GM12865 (cell line): Measurements from ENCODE around the gene SLC38A11.
"Not testable (repeated sequence)": the region's sequence is repeated elsewhere in the genome, so short reads cannot be mapped to it uniquely, and the experiment has no call there.

ENCODE experiments used
- DNase-seq: peaks from one replicate; pipeline ENCODE4 v3.0.0; 2010; ENCODE audit warnings: low read depth
- H3K4me3 ChIP-seq: 2 replicates; pipeline ENCODE4 v1.5.1; 2011; ENCODE audit warnings: mild to moderate bottlenecking, low read depth, low read length, control low read depth
- TF ChIP-seq, protein P1 (sequence below): IDR thresholded peaks from 2 replicates; pipeline ENCODE4 v1.5.1; 2011; ENCODE audit warnings: low read length, control low read depth, low read depth, inconsistent platforms; ENCODE audit not compliant: insufficient read depth; ENCODE audit errors: missing control alignments

Gene SLC38A11

DNA sequence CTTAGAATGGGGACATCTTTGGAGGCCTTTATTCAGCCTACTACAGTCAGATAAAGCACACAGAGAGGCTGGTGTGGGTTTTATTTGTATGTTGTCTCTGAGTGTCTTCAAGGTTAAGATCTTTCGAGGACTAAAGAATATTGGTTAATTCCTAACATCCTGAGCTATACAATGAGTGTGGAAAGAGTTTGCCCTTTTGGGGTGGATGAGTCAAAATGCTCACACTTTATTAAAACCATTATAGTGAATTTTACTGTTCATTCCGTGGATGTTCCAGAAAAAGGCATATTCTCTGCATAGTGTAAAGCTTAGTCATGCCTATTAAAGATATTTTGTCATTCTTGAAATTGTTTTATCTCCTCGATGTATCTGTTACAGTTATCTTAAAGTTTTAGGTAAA is 29.1 kb upstream of the SLC38A11 start:
- no peak for DNase-seq
- TF ChIP-seq, protein P1, sequence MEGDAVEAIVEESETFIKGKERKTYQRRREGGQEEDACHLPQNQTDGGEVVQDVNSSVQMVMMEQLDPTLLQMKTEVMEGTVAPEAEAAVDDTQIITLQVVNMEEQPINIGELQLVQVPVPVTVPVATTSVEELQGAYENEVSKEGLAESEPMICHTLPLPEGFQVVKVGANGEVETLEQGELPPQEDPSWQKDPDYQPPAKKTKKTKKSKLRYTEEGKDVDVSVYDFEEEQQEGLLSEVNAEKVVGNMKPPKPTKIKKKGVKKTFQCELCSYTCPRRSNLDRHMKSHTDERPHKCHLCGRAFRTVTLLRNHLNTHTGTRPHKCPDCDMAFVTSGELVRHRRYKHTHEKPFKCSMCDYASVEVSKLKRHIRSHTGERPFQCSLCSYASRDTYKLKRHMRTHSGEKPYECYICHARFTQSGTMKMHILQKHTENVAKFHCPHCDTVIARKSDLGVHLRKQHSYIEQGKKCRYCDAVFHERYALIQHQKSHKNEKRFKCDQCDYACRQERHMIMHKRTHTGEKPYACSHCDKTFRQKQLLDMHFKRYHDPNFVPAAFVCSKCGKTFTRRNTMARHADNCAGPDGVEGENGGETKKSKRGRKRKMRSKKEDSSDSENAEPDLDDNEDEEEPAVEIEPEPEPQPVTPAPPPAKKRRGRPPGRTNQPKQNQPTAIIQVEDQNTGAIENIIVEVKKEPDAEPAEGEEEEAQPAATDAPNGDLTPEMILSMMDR, result no peak
- no peak overlapping the region for H3K4me3 ChIP-seq

DNA sequence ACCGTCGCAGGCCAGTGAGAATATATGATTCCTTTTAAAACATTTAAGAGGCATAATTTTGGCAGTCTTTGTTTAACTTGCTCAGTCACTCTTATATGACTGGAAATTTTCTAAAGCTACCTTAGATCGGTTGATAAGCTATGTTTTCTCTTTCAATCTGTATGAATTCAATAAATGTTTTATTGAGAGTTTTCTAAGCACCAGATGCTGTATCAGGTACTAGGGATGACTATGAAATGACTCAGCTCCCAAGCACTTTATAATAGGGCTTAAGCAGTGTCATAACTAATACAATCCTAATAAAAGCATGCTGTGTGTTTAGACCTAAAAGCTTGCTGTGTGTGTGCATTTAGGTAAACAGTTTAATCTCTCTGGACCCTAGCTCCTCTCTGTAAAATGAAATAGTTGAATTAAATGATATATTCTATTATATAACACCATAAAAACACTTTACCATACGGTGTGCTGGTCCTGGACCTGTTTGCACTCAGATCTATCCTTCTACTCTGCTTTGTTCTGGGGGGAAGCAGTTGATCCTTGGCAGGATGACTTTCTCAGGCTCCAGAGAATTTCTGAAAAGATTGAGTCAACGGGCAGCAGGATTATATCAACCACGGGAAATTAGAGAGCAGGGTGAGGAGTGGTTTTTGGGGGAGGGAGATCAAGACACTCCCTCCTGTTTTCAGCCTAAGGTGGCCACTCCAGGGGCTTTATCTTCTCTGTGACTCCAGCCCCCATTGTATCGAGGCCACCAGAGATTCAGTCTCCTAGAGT is 26.1 kb upstream of the SLC38A11 start:
- TF ChIP-seq, protein P1, result no peak
- H3K4me3 ChIP-seq, result no peak overlapping the region
- DNase-seq, result no peak

DNA sequence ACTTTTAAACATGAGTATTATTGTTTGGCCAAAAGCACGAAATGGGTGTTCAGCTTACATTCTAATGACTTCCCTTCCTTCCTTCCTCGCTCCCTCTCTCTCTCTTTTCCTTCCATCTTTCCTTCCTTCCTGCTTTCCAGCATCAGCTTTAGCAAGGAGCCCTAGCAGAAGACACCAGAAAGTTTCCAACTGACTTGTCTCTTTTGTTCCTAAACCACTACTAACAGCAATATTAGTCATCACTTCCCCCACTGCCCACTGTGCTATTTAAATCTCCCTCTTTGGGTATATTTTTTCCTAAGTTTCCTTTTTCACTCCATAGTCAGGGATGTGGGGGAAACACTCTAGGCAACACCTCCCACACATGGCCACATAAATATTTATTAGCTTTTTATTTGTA is 25.4 kb upstream of the SLC38A11 start:
- DNase-seq, result not testable (repeated sequence)

DNA sequence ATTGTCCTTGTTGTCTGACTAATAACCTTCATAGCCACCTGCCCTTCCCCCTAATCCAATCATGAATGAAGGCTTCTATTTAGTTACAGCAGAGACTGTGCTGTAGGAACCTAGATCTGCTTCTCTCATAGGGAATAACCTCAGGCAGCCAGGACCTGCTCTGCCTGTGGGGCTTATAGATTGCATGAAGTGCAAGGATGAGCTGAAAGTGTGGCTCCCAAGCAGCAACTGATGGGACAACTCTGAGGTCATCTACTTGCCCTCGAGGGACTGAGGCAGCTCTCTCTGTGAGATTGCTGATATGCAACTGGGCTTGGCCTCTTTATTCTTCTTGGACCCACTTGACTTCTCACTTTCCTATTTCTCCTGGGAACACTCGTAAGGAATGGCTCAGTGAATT is 23.8 kb upstream of the SLC38A11 start:
- no peak for DNase-seq
- TF ChIP-seq, protein P1, result no peak
- no peak overlapping the region for H3K4me3 ChIP-seq

More for the DNA sequence above, 25.4 kb upstream of the SLC38A11 start:
- not testable (repeated sequence) for H3K4me3 ChIP-seq

DNA sequence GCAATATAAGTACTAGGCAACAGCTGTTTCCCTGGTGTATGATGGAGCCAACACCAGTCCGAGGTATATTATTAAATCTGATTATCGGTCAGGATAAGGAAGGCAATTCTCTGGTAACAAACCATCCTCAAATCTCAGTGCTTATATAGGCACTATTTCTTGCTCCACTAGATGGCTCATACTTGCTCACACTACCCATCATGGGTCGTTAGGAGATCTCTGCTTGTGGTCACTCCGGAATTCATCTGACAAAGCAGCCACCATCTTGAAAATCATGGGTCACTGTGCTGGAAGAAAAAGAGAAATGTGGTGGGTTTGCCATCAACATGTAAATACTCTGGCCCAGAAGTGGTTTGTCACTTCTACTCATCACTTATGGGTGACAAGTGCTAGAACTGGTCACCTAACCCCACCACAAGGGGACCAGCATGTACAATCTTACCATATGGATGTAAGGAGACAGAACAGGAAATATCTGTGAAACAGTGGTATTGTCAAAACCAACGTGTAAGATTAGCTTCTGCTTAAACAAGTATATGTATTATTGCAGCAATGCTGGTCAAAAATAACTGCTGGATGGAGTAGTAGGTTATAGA is 21.6 kb upstream of the SLC38A11 start:
- not testable (repeated sequence) for DNase-seq, H3K4me3 ChIP-seq

DNA sequence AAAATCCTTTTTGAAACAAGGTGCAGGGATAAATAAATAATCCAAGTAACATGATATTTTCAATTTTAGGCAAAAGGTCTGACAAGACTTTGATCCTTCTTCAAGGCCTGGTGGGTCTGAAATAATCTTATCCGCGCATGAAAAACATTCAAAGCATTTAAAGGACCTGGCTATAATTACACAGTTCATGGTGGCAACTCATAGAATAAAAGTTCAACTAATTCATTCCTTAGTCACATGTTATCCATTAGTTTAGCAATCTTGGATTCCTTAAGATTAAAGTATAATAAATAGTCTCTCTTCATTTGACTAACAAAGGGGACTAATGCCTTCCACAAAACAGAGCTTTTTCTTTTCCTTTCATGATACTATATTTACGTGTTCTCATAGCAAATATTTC is 21.0 kb upstream of the SLC38A11 start:
- no peak for DNase-seq
- TF ChIP-seq, protein P1, result no peak
- no peak overlapping the region for H3K4me3 ChIP-seq

DNA sequence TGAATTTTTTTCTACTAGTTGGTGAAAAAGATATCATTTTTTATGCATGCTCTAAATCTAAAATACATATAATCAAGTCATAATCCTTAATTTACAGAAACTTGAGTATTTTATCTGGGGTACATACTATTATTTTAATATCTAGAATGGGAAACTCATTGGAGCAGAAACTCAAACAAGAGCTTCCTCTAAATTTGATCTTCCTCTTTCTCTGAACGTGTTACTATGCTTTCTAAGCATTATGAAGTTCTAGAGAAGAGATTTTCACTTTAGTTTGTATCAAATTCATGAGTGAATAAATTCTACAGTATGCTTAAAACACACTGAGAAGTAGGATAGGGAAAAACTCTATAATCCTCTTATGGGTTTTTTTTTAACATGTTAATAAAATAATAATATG is 20.6 kb upstream of the SLC38A11 start:
- no peak for DNase-seq

More for the DNA sequence above, 20.6 kb upstream of the SLC38A11 start:
- H3K4me3 ChIP-seq, result no peak overlapping the region
- TF ChIP-seq, protein P1, result no peak
